Stimulated activated CD4-positive, alpha-beta T cell treated with anti-CD3 and anti-CD28 coated beads, Interleukin-15, amount 100 ng/mL, for 24 hours (primary cell): ENCODE results near the gene PSMG2.

Experiments used
- DNase-seq: peaks from one replicate; pipeline ENCODE4 v3.0.0-alpha.2; 2020

The PSMG2 gene

GRCh38 chr18:12702221-12703095 lies at the start of gene PSMG2, which contains the start of gene CEP76:
TSS of gene PSMG2 (plus strand) at chr18:12703042. CDS start at chr18:12703108, 66 bp downstream.
TSS of gene CEP76 (minus strand) at chr18:12702723. CDS start at chr18:12702548, 175 bp downstream.
- peak; percentile 88 for DNase-seq

- DNase-seq, result no peak
These were observed 47.9 kb upstream of the PSMG2 start for GRCh38 chr18:12654971-12655370.

GRCh38 chr18:12656605-12656937 lies 46.3 kb upstream of the PSMG2 start:
- no peak for DNase-seq

- DNase-seq, result peak; percentile 51
These were observed 45.7 kb upstream of the PSMG2 start for GRCh38 chr18:12656938-12657683.

- DNase-seq, result peak; percentile 55
These were observed 45.0 kb upstream of the PSMG2 start, which contains the start of gene SPIRE1 for GRCh38 chr18:12657684-12658425. TSS of gene SPIRE1 (minus strand) at chr18:12658107. CDS start at chr18:12657866, 241 bp downstream.

GRCh38 chr18:12658426-12659138 lies 44.3 kb upstream of the PSMG2 start:
- DNase-seq, result peak; percentile 47

- DNase-seq, result peak; percentile 51
These were observed 42.8 kb upstream of the PSMG2 start for GRCh38 chr18:12659904-12660605.

- no peak for DNase-seq
These were observed 34.8 kb upstream of the PSMG2 start for GRCh38 chr18:12668041-12668440.

GRCh38 chr18:12679183-12679786 lies 23.6 kb upstream of the PSMG2 start:
- DNase-seq, result no peak

GRCh38 chr18:12686100-12686499 lies 16.7 kb upstream of the PSMG2 start:
- DNase-seq, result no peak

- no peak for DNase-seq
These were observed 13.5 kb upstream of the PSMG2 start for GRCh38 chr18:12689256-12689850.

GRCh38 chr18:12692206-12692605 lies 10.6 kb upstream of the PSMG2 start:
- DNase-seq, result no peak

GRCh38 chr18:12694032-12694431 lies 8.8 kb upstream of the PSMG2 start:
- DNase-seq, result no peak

- no peak for DNase-seq
These were observed 3.1 kb upstream of the PSMG2 start for GRCh38 chr18:12699747-12700146.

- DNase-seq, result no peak
These were observed 1.7 kb upstream of the PSMG2 start for GRCh38 chr18:12701161-12701560.

- no peak for DNase-seq
These were observed 290 bp downstream of the PSMG2 start for GRCh38 chr18:12703096-12703567.

- DNase-seq, result peak; percentile 24
These were observed 822 bp downstream of the PSMG2 start for GRCh38 chr18:12703664-12704063.

GRCh38 chr18:12711446-12711845 lies 8.6 kb downstream of the PSMG2 start:
- no peak for DNase-seq

- DNase-seq, result no peak
These were observed 18.8 kb downstream of the PSMG2 start for GRCh38 chr18:12721495-12722275.

GRCh38 chr18:12722731-12723130 lies 19.9 kb downstream of the PSMG2 start:
- no peak for DNase-seq
